NCI-H748 (cell line): ENCODE measurements around the gene ASPSCR1.
A peak's percentile ranks its signal among the peaks of the same experiment; 100 is the strongest.

ENCODE experiments used
- DNase-seq: peaks from one replicate; lab custom pipeline; 2025; ENCODE audit not compliant: unreplicated experiment; lab: John Stamatoyannopoulos, UW

ASPSCR1 gene

GRCh38 chr17:82021107-82021899 is 43.9 kb downstream of the ASPSCR1 start:
- DNase-seq = peak; percentile 67

GRCh38 chr17:82021900-82022309 is 44.5 kb downstream of the ASPSCR1 start:
- DNase-seq = peak; percentile 41

- no peak for DNase-seq
These were observed 45.0 kb downstream of the ASPSCR1 start, which contains the start of gene CENPX for GRCh38 chr17:82022310-82022980. Gene CENPX, minus strand, starts transcription at chr17:82022878. Its CDS starts 17 bp downstream, at chr17:82022861.

GRCh38 chr17:82022981-82023446 is 45.6 kb downstream of the ASPSCR1 start, which contains the start of gene LRRC45:
Gene LRRC45, plus strand, starts transcription at chr17:82023305. Its CDS starts 339 bp downstream, at chr17:82023644.
- DNase-seq = peak; percentile 100

GRCh38 chr17:82023447-82024241 is 46.2 kb downstream of the ASPSCR1 start:
- peak; percentile 69 for DNase-seq

- DNase-seq = no peak
These were observed 47.4 kb downstream of the ASPSCR1 start for GRCh38 chr17:82024859-82025258.

GRCh38 chr17:82025401-82026107 is 48.1 kb downstream of the ASPSCR1 start:
- no peak for DNase-seq

GRCh38 chr17:82028246-82028645 is 50.8 kb downstream of the ASPSCR1 start:
- DNase-seq = no peak

GRCh38 chr17:82028966-82029365 is 51.5 kb downstream of the ASPSCR1 start:
- DNase-seq = no peak

- no peak for DNase-seq
These were observed 52.0 kb downstream of the ASPSCR1 start for GRCh38 chr17:82029391-82029790.

GRCh38 chr17:82029990-82030469 is 52.6 kb downstream of the ASPSCR1 start:
- no peak for DNase-seq

- DNase-seq = peak; percentile 89
These were observed 53.3 kb downstream of the ASPSCR1 start for GRCh38 chr17:82030470-82031302.

GRCh38 chr17:82031303-82031884 is 54.0 kb downstream of the ASPSCR1 start, which contains the start of gene RAC3:
Gene RAC3, plus strand, starts transcription at chr17:82031678. Its CDS starts 84 bp downstream, at chr17:82031762.
- peak; percentile 71 for DNase-seq

- DNase-seq = peak; percentile 78
These were observed 54.6 kb downstream of the ASPSCR1 start for GRCh38 chr17:82031885-82032627.

GRCh38 chr17:82033359-82034085 is 56.1 kb downstream of the ASPSCR1 start:
- DNase-seq = no peak

- no peak for DNase-seq
These were observed 57.1 kb downstream of the ASPSCR1 start for GRCh38 chr17:82034371-82035011.

- no peak for DNase-seq
These were observed 58.1 kb downstream of the ASPSCR1 start for GRCh38 chr17:82035488-82035887.
